Mucosa of stomach (tissue), 1 donor: Measurements from ENCODE around the gene CDR2.

Source experiments
- H3K27me3 ChIP-seq: one replicate; pipeline ENCODE4 v1.7.0; 2013; ENCODE audit warnings: mild to moderate bottlenecking, low read length; ENCODE audit not compliant: control insufficient read depth, insufficient read depth
- H3K36me3 ChIP-seq: one replicate; pipeline ENCODE4 v1.7.0; 2013; ENCODE audit warnings: low read length; ENCODE audit not compliant: control insufficient read depth, insufficient read depth
- H3K4me1 ChIP-seq: one replicate; pipeline ENCODE4 v1.7.0; 2013; ENCODE audit warnings: mild to moderate bottlenecking, low read length; ENCODE audit not compliant: control insufficient read depth, insufficient read depth
- H3K4me3 ChIP-seq: one replicate; pipeline ENCODE4 v1.7.0; 2013; ENCODE audit warnings: low read length
- H3K9ac ChIP-seq: one replicate; pipeline ENCODE4 v1.7.0; 2013; ENCODE audit warnings: mild to moderate bottlenecking, low read length, moderate library complexity
- H3K9me3 ChIP-seq: one replicate; pipeline ENCODE4 v1.7.0; 2013; ENCODE audit warnings: mild to moderate bottlenecking, low read length, moderate library complexity; ENCODE audit not compliant: control insufficient read depth
- donor health status: Pancreatic carcinoma.

The CDR2 gene

GRCh38 chr16:22326771-22327445, 47.5 kb downstream of the CDR2 start:
- H3K36me3 ChIP-seq: peaks cover 14% of the 10 kb centered on the region
- no peaks in the 10 kb centered on the region for H3K9me3 ChIP-seq
- no peak overlapping the region for H3K9ac ChIP-seq
- H3K4me1 ChIP-seq: no peaks in the 10 kb centered on the region
- H3K27me3 ChIP-seq: no peaks in the 10 kb centered on the region
- H3K4me3 ChIP-seq: no peak overlapping the region

DNA sequence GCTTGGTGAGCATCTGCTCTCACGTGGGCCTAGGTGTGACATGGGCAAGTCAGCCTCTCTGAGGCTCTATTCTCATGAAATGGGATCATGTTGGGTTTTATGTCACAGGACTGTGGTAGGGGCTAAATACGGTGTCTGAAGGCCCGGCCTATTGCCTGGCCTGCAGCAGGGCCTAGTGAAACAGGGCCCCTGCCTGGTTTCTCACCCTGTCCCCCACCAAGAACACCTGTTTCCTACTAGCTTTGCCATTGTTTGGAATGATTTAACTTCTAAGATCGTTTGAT, 48.1 kb downstream of the CDR2 start:
- Histone ChIP-seq H3K4me3 (no peak overlapping the region), H3K4me1 (no peaks in the 10 kb centered on the region), H3K27me3 (no peaks in the 10 kb centered on the region), H3K36me3 (peaks cover 14% of the 10 kb centered on the region), H3K9me3 (no peaks in the 10 kb centered on the region), H3K9ac (no peak overlapping the region)

GRCh38 chr16:22325598-22326368, 48.6 kb downstream of the CDR2 start:
- H3K27me3 ChIP-seq: no peaks in the 10 kb centered on the region
- no peaks in the 10 kb centered on the region for H3K9me3 ChIP-seq
- no peak overlapping the region for H3K4me3 ChIP-seq
- H3K4me1 ChIP-seq: no peaks in the 10 kb centered on the region
- H3K36me3 ChIP-seq: peaks cover 14% of the 10 kb centered on the region
- H3K9ac ChIP-seq: no peak overlapping the region

DNA sequence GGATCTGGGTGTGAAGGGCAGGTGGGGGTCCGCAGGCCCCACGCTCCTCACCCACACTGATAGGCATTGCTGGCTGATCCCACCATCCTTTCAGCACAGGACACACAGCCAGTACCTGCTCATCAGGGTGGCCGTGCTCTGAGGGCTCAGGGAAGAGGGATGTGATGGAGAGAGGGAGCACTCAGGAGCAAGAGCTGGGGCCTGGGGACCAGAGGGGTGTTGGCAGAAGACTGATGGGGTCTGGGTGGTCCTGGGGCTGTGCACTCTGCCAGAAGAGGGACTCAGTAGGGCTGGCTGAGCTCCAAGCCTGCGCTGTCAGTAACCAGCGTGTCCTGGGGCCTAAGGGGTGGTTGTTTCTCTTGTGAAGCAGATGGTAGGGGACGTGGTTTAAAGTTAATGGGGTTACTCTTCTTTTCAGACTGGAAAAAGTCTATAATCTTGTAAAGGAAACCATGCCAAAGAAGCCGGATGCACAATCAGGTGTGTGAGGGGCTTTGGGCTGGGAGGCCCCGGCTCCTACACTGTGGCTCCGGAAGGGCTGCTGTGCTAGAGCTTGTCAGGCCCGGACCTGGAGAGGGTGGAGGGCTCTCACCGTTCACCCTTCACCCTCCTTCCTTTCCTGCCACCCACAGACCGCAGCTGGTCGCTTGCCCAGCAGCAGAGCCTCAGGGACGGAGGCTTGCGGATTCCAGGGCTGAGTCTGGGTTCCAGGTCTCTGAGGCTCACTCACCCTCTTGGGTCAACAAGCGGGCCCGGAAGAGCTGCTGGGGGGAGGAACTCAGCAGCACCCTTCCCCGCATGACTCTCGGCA, 49.4 kb downstream of the CDR2 start:
- Histone ChIP-seq H3K4me1 (no peaks in the 10 kb centered on the region), H3K4me3 (no peak overlapping the region), H3K9me3 (no peaks in the 10 kb centered on the region), H3K27me3 (no peaks in the 10 kb centered on the region), H3K9ac (no peak overlapping the region), H3K36me3 (peaks cover 14% of the 10 kb centered on the region)

- peaks cover 14% of the 10 kb centered on the region for H3K36me3 ChIP-seq
- H3K27me3 ChIP-seq: no peaks in the 10 kb centered on the region
- H3K9me3 ChIP-seq: no peaks in the 10 kb centered on the region
- no peaks in the 10 kb centered on the region for H3K4me1 ChIP-seq
- H3K4me3 ChIP-seq: no peak overlapping the region
- no peak overlapping the region for H3K9ac ChIP-seq
Observed at GRCh38 chr16:22323959-22324786, 50.2 kb downstream of the CDR2 start.

- Histone ChIP-seq H3K4me3 (no peak overlapping the region), H3K9ac (no peak overlapping the region), H3K9me3 (no peaks in the 10 kb centered on the region), H3K36me3 (peaks cover 16% of the 10 kb centered on the region), H3K4me1 (no peaks in the 10 kb centered on the region), H3K27me3 (no peaks in the 10 kb centered on the region)
Observed at GRCh38 chr16:22323173-22323958, 51.1 kb downstream of the CDR2 start.

GRCh38 chr16:22322741-22323140, 51.7 kb downstream of the CDR2 start:
- Histone ChIP-seq H3K9ac (no peak overlapping the region), H3K4me1 (no peaks in the 10 kb centered on the region), H3K27me3 (no peaks in the 10 kb centered on the region), H3K36me3 (peaks cover 18% of the 10 kb centered on the region), H3K9me3 (no peaks in the 10 kb centered on the region), H3K4me3 (no peak overlapping the region)

DNA sequence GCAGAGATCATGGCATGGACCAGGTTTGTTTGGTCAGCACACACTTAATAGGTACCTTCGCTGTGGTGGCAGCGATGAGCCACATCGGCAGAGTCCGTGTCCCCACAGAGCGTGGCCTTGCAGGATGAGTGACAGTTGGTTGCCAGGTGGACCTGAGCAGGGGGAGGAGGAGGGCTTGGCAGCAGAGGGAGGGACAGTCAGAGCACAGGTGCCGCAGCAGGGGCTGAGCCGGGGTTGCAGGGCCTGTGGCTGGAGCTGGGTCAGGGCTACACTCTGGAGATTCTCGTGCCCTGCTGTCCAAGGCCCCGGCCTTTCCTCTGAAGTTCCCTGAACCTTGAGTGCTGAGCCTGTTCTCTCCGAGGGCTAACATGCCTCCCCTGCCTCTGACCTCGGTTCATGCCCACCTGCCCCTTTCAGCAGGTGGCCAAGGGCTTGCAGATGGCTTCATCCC, 52.4 kb downstream of the CDR2 start:
- Histone ChIP-seq H3K9ac (no peak overlapping the region), H3K4me3 (no peak overlapping the region), H3K36me3 (peaks cover 18% of the 10 kb centered on the region), H3K9me3 (no peaks in the 10 kb centered on the region), H3K4me1 (no peaks in the 10 kb centered on the region), H3K27me3 (no peaks in the 10 kb centered on the region)

- no peaks in the 10 kb centered on the region for H3K9me3 ChIP-seq
- no peaks in the 10 kb centered on the region for H3K27me3 ChIP-seq
- no peaks in the 10 kb centered on the region for H3K4me1 ChIP-seq
- no peak overlapping the region for H3K9ac ChIP-seq
- H3K36me3 ChIP-seq: peaks cover 13% of the 10 kb centered on the region
- H3K4me3 ChIP-seq: no peak overlapping the region
Observed at GRCh38 chr16:22321340-22322001, 52.9 kb downstream of the CDR2 start.

DNA sequence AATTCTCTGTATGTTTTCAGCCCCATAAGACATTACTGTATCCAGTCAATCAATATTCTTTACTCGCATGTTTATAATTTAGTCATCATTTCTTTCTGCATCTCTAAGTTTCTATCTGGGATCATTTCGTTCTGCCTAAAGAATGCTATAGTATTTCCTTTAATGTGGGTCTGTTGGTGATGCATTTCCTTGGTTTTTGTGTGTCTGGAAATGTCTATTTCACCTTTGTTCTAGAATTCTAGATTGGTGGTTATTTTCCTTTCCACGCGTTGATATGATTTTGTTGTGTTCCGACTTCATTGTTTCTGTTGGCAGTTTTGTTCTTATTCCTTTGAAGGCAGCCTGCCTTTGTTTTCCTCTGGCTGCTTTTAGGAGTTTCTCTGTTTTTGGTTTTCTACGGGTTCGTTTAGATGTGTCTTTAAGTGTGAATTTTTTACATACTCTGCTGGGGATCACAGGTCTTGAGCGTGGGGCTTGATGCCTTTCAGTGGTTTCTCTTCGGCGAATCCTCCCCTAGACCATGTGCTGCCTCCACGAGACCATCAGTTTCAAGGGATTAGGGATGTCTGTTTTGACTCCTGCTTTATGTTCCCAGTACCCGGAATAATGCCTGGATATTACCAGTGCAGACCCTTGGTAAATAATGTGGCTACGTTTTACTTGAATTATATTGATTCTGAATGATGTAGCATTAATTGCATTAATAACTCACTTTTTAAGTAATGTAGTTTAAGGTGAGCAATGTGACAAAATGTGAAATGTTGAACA, 53.7 kb downstream of the CDR2 start:
- Histone ChIP-seq H3K4me3 (no peak overlapping the region), H3K9me3 (no peaks in the 10 kb centered on the region), H3K27me3 (no peaks in the 10 kb centered on the region), H3K4me1 (no peaks in the 10 kb centered on the region), H3K9ac (no peak overlapping the region), H3K36me3 (peaks cover 13% of the 10 kb centered on the region)
